Loucy (cell line): ENCODE results near the gene NTRK1.

ENCODE experiments used
- H2AFZ ChIP-seq: fragments of 200-600 bp; sonication (generic); 2 replicates; pipeline ENCODE4 v1.6.0; 2016; ENCODE audit warnings: antibody characterized with exemption, mild to moderate bottlenecking, low read length, moderate library complexity
- H3F3A ChIP-seq: fragments of 200-600 bp; 2 replicates; pipeline ENCODE4 v1.6.0; 2016; ENCODE audit warnings: antibody characterized with exemption, low read depth, mild to moderate bottlenecking
- H3K27me3 ChIP-seq: fragments of 200-600 bp; sonication (generic); 2 replicates; pipeline ENCODE4 v1.6.1; 2014; ENCODE audit warnings: low read length, mild to moderate bottlenecking; ENCODE audit not compliant: insufficient read depth, poor library complexity, severe bottlenecking
- H3K36me3 ChIP-seq: fragments of 200-600 bp; sonication (generic); 2 replicates; pipeline ENCODE4 v1.6.1; 2016; ENCODE audit warnings: low read length; ENCODE audit not compliant: insufficient read depth
- H3K4me1 ChIP-seq: fragments of 200-600 bp; sonication (generic); 2 replicates; pipeline ENCODE4 v1.5.1; 2014; ENCODE audit warnings: low read length, mild to moderate bottlenecking; ENCODE audit not compliant: insufficient read depth, poor library complexity, severe bottlenecking
- H3K4me2 ChIP-seq: fragments of 200-600 bp; sonication (generic); 2 replicates; pipeline ENCODE4 v1.6.0; 2014; ENCODE audit warnings: antibody characterized with exemption, low read length, low read depth, mild to moderate bottlenecking; ENCODE audit not compliant: poor library complexity, severe bottlenecking
- H3K4me3 ChIP-seq: fragments of 200-600 bp; sonication (generic); 2 replicates; pipeline ENCODE4 v1.5.1; 2014; ENCODE audit warnings: low read length, mild to moderate bottlenecking, mixed read lengths; ENCODE audit not compliant: poor library complexity, severe bottlenecking
- H3K79me2 ChIP-seq: fragments of 200-600 bp; sonication (generic); 2 replicates; pipeline ENCODE4 v1.6.1; 2014; ENCODE audit warnings: low read length; ENCODE audit not compliant: insufficient read depth
- H3K9ac ChIP-seq: fragments of 200-600 bp; sonication (generic); 2 replicates; pipeline ENCODE4 v1.6.0; 2014; ENCODE audit warnings: mild to moderate bottlenecking, low read depth, low read length, moderate library complexity; ENCODE audit not compliant: poor library complexity, severe bottlenecking
- H3K9me2 ChIP-seq: fragments of 200-600 bp; sonication (generic); replicated peaks from 2 replicates; pipeline ENCODE4 v1.6.1; 2016; ENCODE audit warnings: low read depth, low read length, mixed read lengths
- H3K9me3 ChIP-seq: fragments of 200-600 bp; sonication (generic); 2 replicates; pipeline ENCODE4 v1.6.1; 2014; ENCODE audit warnings: mild to moderate bottlenecking, antibody characterized with exemption, low read length, low read depth; ENCODE audit not compliant: insufficient read depth
- H4K20me1 ChIP-seq: fragments of 200-600 bp; sonication (generic); 2 replicates; pipeline ENCODE4 v1.6.0; 2014; ENCODE audit warnings: antibody characterized with exemption, low read length, mild to moderate bottlenecking; ENCODE audit not compliant: insufficient read depth, poor library complexity, severe bottlenecking
- EZH2phosphoT487 ChIP-seq: fragments of 200-600 bp; IDR thresholded peaks from 2 replicates; pipeline ENCODE4 v1.6.1; 2018; ENCODE audit warnings: antibody characterized with exemption, mild to moderate bottlenecking, moderate library complexity, borderline replicate concordance
- TF ChIP-seq, protein P1 (sequence below): fragments of 200-600 bp; sonication (generic); conservative IDR thresholded peaks from 2 replicates; pipeline ENCODE4 v1.5.1; 2014; ENCODE audit warnings: mild to moderate bottlenecking, antibody characterized with exemption, low read length

NTRK1 gene

DNA sequence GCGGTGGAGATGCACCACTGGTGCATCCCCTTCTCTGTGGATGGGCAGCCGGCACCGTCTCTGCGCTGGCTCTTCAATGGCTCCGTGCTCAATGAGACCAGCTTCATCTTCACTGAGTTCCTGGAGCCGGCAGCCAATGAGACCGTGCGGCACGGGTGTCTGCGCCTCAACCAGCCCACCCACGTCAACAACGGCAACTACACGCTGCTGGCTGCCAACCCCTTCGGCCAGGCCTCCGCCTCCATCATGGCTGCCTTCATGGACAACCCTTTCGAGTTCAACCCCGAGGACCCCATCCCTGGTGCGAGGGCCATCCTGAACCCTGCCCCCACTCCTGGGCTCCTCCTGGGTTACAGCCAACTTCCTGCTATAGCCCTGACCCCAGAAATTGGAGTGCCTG lies 13.0 kb downstream of the NTRK1 start:
- no peak overlapping the region for H2AFZ ChIP-seq
- no peaks in the 10 kb centered on the region for H4K20me1 ChIP-seq
- H3K36me3 ChIP-seq: no peaks in the 10 kb centered on the region
- no peaks in the 10 kb centered on the region for H3K4me1 ChIP-seq
- no peak overlapping the region for H3K9ac ChIP-seq
- no peak for TF ChIP-seq EZH2phosphoT487
- TF ChIP-seq, protein P1, sequence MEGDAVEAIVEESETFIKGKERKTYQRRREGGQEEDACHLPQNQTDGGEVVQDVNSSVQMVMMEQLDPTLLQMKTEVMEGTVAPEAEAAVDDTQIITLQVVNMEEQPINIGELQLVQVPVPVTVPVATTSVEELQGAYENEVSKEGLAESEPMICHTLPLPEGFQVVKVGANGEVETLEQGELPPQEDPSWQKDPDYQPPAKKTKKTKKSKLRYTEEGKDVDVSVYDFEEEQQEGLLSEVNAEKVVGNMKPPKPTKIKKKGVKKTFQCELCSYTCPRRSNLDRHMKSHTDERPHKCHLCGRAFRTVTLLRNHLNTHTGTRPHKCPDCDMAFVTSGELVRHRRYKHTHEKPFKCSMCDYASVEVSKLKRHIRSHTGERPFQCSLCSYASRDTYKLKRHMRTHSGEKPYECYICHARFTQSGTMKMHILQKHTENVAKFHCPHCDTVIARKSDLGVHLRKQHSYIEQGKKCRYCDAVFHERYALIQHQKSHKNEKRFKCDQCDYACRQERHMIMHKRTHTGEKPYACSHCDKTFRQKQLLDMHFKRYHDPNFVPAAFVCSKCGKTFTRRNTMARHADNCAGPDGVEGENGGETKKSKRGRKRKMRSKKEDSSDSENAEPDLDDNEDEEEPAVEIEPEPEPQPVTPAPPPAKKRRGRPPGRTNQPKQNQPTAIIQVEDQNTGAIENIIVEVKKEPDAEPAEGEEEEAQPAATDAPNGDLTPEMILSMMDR: no peak
- H3K4me3 ChIP-seq: no peak overlapping the region
- no peaks in the 10 kb centered on the region for H3F3A ChIP-seq
- H3K9me3 ChIP-seq: no peaks in the 10 kb centered on the region
- no peak overlapping the region for H3K4me2 ChIP-seq
- no peaks in the 10 kb centered on the region for H3K79me2 ChIP-seq
- no peaks in the 10 kb centered on the region for H3K9me2 ChIP-seq
- no peaks in the 10 kb centered on the region for H3K27me3 ChIP-seq

DNA sequence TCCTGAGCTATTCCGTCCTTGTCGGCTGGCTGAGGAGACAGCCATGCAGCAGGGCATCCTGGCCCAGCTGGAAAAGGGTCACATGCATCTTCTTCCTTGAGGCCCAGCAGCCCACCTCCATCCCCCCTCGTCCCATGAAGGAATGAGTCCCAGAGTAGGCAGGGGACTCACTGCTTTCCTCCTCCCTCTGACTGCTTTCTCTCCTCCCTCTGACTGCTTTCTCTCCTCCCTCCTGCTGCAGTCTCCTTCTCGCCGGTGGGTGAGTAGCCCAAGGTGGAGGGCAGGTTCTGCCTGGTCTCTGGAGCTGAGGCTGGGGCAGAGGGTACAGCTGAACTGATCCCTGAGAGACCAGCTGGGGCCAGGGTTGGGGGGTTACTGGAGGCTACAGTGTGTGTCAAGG lies 13.5 kb downstream of the NTRK1 start:
- Histone ChIP-seq H3K79me2 (no peaks in the 10 kb centered on the region), H3K9ac (no peak overlapping the region), H3K36me3 (no peaks in the 10 kb centered on the region), H2AFZ (no peak overlapping the region), H3K4me2 (no peak overlapping the region), H3K9me2 (no peaks in the 10 kb centered on the region), H3K4me3 (no peak overlapping the region), H3F3A (no peaks in the 10 kb centered on the region), H3K9me3 (no peaks in the 10 kb centered on the region), H4K20me1 (no peaks in the 10 kb centered on the region), H3K4me1 (no peaks in the 10 kb centered on the region), H3K27me3 (no peaks in the 10 kb centered on the region)
- TF ChIP-seq, protein P1: no peak
- no peak for TF ChIP-seq EZH2phosphoT487

DNA sequence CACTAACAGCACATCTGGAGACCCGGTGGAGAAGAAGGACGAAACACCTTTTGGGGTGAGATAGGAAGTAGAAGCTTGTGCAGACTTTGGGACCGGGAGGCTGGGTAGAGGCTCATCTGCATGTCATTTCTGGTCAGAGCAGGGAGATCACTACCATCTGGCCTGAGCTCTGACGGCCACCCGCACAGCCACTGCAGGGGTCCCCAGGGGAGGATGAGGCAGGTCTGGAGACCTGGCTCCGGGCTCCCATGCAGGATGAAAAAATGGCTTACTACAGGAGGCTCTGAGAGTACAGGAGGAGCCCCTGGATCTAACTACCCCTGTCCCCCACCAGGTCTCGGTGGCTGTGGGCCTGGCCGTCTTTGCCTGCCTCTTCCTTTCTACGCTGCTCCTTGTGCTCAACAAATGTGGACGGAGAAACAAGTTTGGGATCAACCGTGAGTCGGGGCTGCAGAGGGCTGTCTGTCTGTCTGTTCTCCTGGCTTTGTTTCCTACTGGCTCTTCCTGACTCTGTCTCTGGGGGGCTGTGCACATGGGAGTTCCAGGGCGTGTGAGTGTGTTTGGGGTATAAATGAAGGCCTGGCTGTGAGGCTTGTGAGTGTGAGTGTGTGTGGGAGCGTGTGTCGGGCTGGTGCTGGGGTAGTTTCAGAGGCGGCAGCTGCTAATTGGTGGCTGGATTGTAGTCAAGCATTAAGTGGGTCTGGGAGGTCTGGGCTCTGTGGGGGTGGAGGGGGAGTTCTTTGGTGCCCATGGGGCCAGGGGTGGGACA lies 14.1 kb downstream of the NTRK1 start:
- Histone ChIP-seq H3K36me3 (no peaks in the 10 kb centered on the region), H3K9me3 (no peaks in the 10 kb centered on the region), H4K20me1 (no peaks in the 10 kb centered on the region), H3K79me2 (no peaks in the 10 kb centered on the region), H2AFZ (no peak overlapping the region), H3F3A (no peaks in the 10 kb centered on the region), H3K4me2 (no peak overlapping the region), H3K9ac (no peak overlapping the region), H3K4me1 (no peaks in the 10 kb centered on the region), H3K9me2 (no peaks in the 10 kb centered on the region), H3K4me3 (no peak overlapping the region), H3K27me3 (no peaks in the 10 kb centered on the region)
- TF ChIP-seq EZH2phosphoT487: no peak
- TF ChIP-seq, protein P1: no peak
